Activated CD8-positive, alpha-beta T cell treated with anti-CD3 and anti-CD28 coated beads for 36 hours (primary cell): ENCODE measurements around the gene NKAPL. TPM values are rescaled to one million over a fixed set of nuclear protein-coding genes. Genes with fewer than 3 reads are reported as not detected.

Experiments used
- ATAC-seq: fragments of 200-7000 bp; cut with Tn5 transposase; one replicate; pipeline ENCODE4 v1.10.0; 2021; ENCODE audit warnings: mild to moderate bottlenecking, moderate library complexity
- CTCF ChIA-PET: fragments of 350-600 bp; sonication (Branson Sonifier 250); formaldehyde crosslinking; loops from one replicate; lab custom pipeline; 2021; ENCODE audit warnings: antibody characterized with exemption; lab: Charles Lee
- POLR2A ChIA-PET: fragments of 350-600 bp; sonication (Branson Sonifier 250); formaldehyde crosslinking; loops from one replicate; lab custom pipeline; 2021; ENCODE audit warnings: antibody characterized with exemption; lab: Charles Lee
- DNase-seq: peaks from one replicate; pipeline ENCODE4 v3.0.0-alpha.2; 2020
- H3K27ac Mint-ChIP-seq: one replicate; pipeline ENCODE4 v1.8.0; 2021; ENCODE audit warnings: mild to moderate bottlenecking, mixed read lengths
- H3K27me3 Mint-ChIP-seq: one replicate; pipeline ENCODE4 v1.8.0; 2021; ENCODE audit warnings: mixed read lengths
- H3K36me3 Mint-ChIP-seq: one replicate; pipeline ENCODE4 v1.8.0; 2021; ENCODE audit warnings: low read depth, mixed read lengths
- H3K4me1 Mint-ChIP-seq: one replicate; pipeline ENCODE4 v1.8.0; 2021; ENCODE audit warnings: low read depth, mixed read lengths
- H3K4me3 Mint-ChIP-seq: one replicate; pipeline ENCODE4 v1.8.0; 2021; ENCODE audit warnings: mild to moderate bottlenecking, moderate library complexity, mixed read lengths
- H3K9me3 Mint-ChIP-seq: one replicate; pipeline ENCODE4 v1.8.0; 2021; ENCODE audit warnings: mixed read lengths
- intact Hi-C: fragments of 100-400 bp; cut with micrococcal nuclease; formaldehyde crosslinking; loops from one replicate; pipeline ENCODE4 v1.10.0; 2022
- total RNA-seq, 2 experiments: library from RNA; stranded (reverse); gene quantifications; one replicate each; pipeline ENCODE4 v1.2.3, GENCODE V29; 2021
- TF ChIP-seq, protein P1 (sequence below): fragments of 200-600 bp; IDR thresholded peaks from one replicate; pipeline ENCODE4 v1.8.0; 2022; ENCODE audit warnings: antibody characterized with exemption, mild to moderate bottlenecking

The NKAPL gene
- total RNA-seq, 2 experiments from 2014 or later: not detected

DNA sequence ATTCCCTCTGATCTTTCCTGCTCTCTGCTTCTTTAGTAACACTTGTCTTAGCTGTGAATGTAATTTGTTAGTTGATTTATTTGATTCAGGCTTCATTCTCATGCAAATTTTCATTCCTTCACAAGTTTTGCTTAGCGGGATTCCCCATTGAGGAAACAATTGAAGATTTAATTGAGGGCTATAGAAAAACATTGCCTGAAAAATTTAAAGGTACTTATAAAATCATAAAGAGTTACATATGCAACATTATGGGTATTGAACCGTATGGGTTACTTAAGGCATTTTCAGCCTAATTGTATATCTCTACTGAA lies 45.9 kb upstream of the NKAPL start:
- TF ChIP-seq, protein P1, sequence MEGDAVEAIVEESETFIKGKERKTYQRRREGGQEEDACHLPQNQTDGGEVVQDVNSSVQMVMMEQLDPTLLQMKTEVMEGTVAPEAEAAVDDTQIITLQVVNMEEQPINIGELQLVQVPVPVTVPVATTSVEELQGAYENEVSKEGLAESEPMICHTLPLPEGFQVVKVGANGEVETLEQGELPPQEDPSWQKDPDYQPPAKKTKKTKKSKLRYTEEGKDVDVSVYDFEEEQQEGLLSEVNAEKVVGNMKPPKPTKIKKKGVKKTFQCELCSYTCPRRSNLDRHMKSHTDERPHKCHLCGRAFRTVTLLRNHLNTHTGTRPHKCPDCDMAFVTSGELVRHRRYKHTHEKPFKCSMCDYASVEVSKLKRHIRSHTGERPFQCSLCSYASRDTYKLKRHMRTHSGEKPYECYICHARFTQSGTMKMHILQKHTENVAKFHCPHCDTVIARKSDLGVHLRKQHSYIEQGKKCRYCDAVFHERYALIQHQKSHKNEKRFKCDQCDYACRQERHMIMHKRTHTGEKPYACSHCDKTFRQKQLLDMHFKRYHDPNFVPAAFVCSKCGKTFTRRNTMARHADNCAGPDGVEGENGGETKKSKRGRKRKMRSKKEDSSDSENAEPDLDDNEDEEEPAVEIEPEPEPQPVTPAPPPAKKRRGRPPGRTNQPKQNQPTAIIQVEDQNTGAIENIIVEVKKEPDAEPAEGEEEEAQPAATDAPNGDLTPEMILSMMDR: no peak
- Mint-ChIP-seq H3K4me1 (peaks cover 15% of the 10 kb centered on the region), H3K27me3 (peaks cover 72% of the 10 kb centered on the region), H3K9me3 (peaks cover 2% of the 10 kb centered on the region), H3K27ac (no peak overlapping the region), H3K36me3 (no peaks in the 10 kb centered on the region), H3K4me3 (peak overlapping the region; percentile 83)
- intact Hi-C loops: no loop called here
- ChIA-PET CTCF (no interaction called here), POLR2A (interaction anchor here (0.5 kb wide), 1 partner anchor 791 kb away, joined by 3 read pairs; no protein-coding TSS in a partner anchor)
- no peak for DNase-seq
- no peak for ATAC-seq

DNA sequence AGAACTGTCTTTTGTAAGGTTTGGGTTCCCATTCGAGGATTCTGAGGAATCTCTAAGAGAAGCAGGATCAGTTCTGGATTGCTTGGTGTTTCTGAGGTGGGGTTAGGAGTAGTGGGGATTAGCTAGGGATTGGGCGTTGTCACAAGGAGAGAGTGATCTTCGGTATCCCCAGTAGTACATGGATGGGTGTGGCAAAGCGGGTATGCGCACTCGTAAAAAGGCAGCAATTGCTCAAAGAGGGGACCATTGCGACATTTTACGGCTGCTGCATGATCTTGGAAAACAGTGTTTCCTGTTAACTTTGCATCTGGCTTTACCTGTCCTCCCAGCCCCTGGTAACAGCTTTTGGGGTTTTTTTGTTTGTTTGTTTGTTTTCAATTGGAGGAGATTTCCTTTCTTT lies 43.7 kb upstream of the NKAPL start:
- ChIA-PET POLR2A (interaction anchor here (0.6 kb wide), 1 partner anchor 1332 kb away, joined by 3 read pairs; no protein-coding TSS in a partner anchor), CTCF (no interaction called here)
- intact Hi-C loops: no loop called here
- Mint-ChIP-seq H3K27ac (no peak overlapping the region), H3K4me1 (peaks cover 17% of the 10 kb centered on the region), H3K27me3 (peaks cover 71% of the 10 kb centered on the region), H3K9me3 (no peaks in the 10 kb centered on the region), H3K36me3 (no peaks in the 10 kb centered on the region), H3K4me3 (no peak overlapping the region)
- TF ChIP-seq, protein P1: no peak
- DNase-seq (no peak), ATAC-seq (no peak)

DNA sequence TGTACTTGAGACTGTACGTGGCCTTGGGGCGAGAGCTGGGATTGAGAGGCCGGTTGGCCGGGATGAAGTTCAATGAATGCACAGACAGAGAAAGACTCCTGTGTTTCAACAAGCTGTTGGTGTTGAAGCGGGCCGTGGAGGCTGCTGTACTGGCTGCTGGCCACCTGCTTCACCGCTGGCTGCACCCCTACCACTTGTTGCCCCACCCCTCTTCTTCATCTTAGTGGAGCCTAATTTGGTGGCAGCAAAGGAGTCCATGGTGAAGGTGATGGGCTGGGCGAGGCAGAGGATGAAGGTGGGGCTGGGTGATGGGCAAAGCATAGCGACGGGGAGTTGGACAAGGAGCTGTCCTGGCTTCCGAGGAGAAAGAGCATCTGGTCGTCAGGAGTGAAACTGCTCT lies 41.2 kb upstream of the NKAPL start:
- Mint-ChIP-seq H3K9me3 (peaks cover 2% of the 10 kb centered on the region), H3K27me3 (peaks cover 71% of the 10 kb centered on the region), H3K27ac (no peak overlapping the region), H3K36me3 (no peaks in the 10 kb centered on the region), H3K4me1 (peaks cover 8% of the 10 kb centered on the region), H3K4me3 (peak overlapping the region; percentile 74)
- intact Hi-C loops: no loop called here
- ATAC-seq: no peak
- ChIA-PET CTCF (no interaction called here), POLR2A (interaction anchor here (0.9 to 1.9 kb wide), 4 partner anchors 10 to 170 kb away, joined by 3 to 5 read pairs (median 4); partner anchors contain the start of gene ZKSCAN4)
- TF ChIP-seq, protein P1: no peak
- no peak for DNase-seq

DNA sequence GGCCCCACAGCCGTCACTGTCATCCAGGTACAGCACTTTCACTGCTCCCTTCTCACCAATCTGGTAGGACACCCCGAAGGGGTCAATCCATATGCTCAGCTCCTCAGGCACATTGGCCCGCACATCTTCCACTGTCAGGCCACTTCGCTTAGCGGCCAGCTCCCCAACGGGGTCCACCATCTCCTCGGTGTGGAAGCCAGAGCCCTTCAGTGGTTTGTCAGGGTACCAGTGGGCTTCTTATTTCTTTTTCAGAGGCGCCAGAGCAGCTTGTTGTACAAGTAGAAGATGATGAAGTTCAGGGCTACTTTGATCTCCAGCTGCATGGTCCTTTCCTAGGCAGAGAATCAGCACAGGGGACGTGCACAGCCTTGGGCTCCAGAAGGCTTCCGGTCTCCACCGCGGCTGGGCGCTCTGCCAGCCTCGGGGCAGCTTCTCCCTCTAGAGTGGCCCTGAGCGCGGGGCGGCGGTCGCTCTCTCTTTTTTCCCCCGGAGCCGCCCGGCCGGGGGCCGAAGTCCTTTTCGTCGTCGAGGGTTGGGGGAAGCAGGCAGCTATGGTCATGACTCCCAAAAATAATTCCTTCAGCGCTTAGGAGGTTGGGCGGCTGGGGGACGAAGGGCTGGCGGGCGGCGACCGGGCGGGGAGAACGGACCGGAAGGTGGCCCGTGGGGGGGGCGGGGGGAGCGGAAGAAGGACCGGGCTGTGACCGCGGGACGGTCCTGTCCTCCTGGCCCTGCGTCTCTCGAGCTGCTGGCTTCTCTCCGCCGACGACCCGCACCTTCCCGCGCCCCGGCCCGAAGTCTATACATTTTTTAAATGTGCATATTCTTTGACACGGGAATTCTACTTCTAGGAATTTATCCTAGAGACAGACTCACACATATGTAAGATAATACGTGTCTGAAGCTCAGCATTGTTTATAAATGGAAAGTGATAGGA lies 40.5 kb upstream of the NKAPL start:
- Mint-ChIP-seq H3K4me3 (peak overlapping the region; percentile 74), H3K36me3 (no peaks in the 10 kb centered on the region), H3K9me3 (peaks cover 2% of the 10 kb centered on the region), H3K4me1 (peaks cover 6% of the 10 kb centered on the region), H3K27me3 (peaks cover 74% of the 10 kb centered on the region), H3K27ac (no peak overlapping the region)
- TF ChIP-seq, protein P1: no peak
- intact Hi-C loops: no loop called here
- peak; percentile 77 for ATAC-seq
- ChIA-PET CTCF (no interaction called here), POLR2A (interaction anchor here (0.6 to 1.9 kb wide), 7 partner anchors 9 to 169 kb away, joined by 3 to 5 read pairs (median 3); partner anchors contain the start of genes ZKSCAN4 and ZKSCAN8)
- DNase-seq: peak; percentile 50
